SH-SY5Y (cell line): ENCODE measurements around the gene RTN4RL1.
A peak's percentile ranks its signal among the peaks of the same experiment; 100 is the strongest.

Experiments used
- GATA2 ChIP-seq: IDR thresholded peaks from 2 replicates; pipeline ENCODE4 v1.6.1; 2011; ENCODE audit warnings: mild to moderate bottlenecking, low read depth, low read length
- GATA3 ChIP-seq: IDR thresholded peaks from 2 replicates; pipeline ENCODE4 v1.6.1; 2011; ENCODE audit warnings: low read depth, mild to moderate bottlenecking, low read length, moderate library complexity

Gene RTN4RL1

DNA sequence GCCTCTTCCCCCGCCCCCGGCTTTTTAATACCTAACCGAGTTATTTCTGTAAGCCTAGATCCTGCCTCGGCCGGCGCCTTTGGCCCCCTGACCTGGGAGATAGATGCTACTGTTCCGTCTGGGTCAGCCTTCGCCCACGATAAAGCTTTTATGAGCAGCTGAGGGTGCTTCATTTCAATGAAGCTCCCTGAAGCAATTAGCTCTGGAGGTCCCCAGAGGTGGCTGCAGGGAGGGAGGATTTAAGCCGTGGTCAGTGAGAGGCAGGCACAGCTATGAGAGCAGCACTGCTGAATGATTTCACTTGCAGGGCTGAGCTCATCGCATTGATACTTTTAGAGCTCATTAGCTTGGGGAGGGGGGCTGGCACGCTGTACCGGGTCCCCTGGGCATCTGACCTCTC lies 105.9 kb downstream of the RTN4RL1 start:
- TF ChIP-seq GATA2 (no peak), GATA3 (no peak)

DNA sequence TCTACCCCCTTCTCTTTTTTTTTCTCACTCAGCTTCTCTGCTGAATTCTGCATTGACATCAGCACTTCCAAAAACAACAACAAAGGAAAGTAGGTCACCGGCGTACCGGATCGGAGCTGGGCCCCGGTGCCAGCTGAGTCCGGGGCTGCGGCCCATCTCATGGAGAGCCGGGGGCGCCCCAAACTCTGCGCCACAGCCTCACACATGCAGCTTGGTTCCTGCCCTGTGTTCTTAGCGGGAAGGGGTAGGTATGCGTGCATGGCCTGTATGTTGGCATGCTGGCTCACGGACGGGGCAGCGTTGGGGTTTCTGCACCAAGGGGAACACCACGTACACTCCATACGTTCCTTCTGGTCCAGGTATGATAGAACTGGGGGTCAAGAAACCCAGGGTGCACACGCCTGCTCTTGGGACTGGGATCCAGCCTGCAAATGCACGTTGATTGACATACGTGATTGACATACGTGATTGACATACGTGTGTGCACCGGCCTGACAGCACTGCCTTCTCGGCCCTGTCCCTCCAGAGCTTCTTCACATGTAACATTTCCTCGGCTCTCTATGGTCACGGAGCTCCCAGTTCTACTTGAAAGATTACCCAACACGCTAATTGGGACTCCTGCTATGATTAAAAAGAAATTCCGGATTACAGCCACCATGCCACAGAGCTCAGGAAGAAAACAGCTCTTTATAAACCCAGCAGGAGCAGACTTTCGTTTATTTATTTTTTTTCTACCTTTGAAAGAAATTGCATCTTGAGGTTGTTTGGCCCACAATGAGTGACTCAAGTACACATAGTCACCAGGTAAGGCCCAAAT lies 106.6 kb downstream of the RTN4RL1 start:
- TF ChIP-seq GATA2 (no peak), GATA3 (no peak)

DNA sequence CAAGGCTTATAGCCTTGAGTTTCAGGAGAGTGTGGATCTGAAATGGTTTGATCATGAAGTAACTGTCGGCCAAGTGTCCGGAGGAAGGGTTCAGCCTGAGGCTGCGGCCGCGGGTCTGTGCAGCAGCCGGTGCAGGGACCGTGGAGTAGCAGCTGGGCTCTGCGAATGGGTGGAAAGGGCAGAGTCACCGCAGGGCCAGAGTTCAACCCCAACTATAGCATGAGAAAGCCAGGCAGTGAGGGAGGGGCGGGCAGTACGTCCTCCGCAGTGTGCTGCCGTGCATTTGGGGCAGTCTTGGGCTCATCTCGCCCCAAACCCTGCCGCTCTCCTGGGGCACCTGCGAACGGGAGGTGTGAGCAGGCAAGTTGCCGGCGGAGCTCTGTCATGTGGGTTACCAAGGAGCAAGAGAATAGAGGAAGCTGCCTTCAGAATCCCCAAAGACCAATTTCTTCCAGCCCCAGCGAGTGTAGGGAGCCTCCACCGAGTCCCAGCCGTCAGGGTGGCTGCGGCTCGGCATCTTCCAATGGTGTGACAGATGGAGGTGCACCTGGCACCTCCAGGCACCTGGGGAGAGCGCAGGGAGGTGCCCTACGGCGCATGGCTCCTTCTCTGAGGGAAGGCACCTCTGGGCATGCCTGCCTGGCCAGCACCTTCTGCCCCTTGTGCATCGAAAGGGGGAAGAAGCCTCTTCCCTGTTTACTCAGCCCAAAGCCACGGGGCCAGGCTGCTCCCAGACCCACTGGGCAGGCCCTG lies 108.0 kb downstream of the RTN4RL1 start:
- TF ChIP-seq GATA3: no peak
- TF ChIP-seq GATA2: no peak

DNA sequence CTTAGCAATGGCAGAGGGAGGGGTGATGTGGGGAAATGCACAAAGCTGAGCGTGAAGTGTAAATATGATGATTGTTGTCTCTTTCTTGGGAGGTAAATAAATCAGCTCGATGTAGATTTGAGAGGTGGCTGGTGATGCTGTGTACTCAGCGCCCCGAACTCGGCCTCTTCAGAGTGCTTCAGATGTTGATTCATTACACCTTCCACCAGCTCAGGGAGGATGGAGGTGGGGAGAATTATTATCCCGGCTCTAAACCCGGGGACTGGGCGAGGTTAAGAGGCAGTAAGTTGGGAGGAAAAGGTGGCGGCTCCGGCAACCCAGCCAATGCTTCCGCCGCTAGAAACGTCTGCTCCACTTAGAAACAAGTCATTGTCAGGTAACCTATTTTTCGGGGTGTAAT lies 108.8 kb downstream of the RTN4RL1 start:
- no peak for TF ChIP-seq GATA3
- TF ChIP-seq GATA2: no peak

DNA sequence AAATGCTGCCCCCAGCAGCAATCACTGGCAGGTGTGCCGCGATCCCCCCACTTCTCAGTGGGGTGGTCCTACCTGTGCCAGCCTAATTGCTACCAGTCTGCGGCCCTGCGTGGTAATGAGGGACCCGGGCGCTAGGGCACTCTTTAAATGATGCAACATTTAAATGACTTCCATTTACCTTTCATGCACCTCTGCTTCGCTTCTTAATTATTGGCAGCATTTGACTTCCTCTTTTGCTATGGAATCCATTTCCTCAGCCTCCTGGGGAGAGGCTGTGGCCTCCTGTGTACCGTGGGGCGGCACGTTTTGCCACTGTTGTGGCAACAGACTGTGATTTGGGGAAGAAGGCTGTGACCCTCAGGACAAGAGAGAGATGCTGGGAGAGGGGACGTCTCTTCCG lies 109.2 kb downstream of the RTN4RL1 start:
- no peak for TF ChIP-seq GATA2

DNA sequence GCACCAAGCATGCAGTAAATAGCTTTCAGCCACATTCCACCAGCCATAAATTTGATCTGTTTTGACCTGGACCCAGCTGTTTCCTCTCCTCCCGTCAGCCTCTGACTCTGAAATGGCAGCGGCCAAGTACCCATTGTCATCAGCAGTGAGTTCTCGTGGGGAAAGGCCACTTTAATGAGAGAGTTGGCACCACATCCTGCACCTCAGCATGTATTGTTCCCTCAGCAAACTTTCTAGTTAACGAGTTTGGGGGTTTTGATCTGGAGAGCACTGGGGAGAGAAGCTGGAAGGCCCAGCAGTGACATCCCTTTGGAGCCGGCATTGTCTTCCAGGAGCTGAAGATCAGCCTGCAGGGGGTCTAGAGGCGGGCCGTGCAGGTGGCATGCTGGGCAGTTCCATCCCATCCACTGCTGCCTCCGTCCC lies 110.5 kb downstream of the RTN4RL1 start:
- TF ChIP-seq GATA2 (no peak), GATA3 (no peak)

DNA sequence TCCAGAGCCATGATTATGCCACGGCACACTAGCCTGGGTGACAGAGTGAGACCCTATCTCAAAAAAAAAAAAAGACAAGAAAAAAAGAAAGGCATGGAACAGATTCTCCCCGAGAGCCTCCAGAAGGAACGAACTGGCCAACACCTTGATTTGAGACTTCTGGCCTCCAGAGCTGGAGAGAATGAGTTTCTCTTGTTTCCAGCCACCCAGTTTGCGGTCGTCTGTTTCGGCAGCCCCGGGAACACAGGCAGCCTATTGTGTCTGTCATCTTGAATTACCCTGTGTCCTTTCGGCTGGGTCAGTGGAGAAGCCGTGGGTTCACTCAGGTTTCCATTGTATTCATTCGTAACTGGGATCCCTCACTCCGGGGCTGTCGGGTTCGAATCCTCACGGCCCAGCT lies 111.4 kb downstream of the RTN4RL1 start:
- TF ChIP-seq GATA3 (no peak), GATA2 (no peak)

DNA sequence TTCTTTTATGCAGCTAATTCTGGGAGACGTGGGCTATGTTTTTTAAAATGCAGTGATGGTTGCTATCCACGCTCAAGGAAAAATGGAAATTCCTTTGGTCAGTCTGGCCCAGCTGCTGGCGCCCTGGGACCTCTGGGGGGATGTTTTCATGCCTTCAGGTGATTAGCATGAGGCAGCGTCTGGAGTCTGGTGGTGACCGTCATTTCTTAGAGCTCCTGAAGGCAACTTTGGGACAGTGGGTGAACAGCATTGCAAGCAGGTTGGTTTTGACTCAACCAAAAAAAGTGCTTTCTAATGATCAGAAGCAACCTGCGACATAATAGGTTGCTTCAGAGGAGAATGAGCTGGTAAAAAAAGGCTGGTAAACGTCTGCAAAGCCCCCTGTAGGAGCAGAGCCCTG lies 113.0 kb downstream of the RTN4RL1 start:
- TF ChIP-seq GATA2 (no peak), GATA3 (no peak)

DNA sequence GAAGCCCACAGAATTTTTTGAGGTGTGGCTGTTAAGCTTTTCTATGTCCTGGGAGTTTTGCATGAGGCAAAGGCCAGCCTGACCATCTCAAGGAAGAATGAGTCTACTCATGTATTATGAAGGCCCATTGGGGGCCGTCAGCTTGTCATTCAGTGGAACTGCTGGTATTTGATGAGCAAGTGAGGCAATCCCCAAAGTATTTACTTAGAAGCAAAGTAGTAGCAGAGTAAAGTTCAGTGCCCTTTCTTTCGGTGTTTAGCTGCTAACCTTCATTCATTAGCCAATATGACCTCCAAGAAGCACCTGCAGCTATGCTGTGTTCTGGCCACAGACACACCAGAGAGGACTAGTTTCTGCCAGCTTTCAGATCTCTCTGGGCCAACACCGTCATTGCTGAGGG lies 115.1 kb downstream of the RTN4RL1 start:
- TF ChIP-seq GATA2 (no peak), GATA3 (no peak)

DNA sequence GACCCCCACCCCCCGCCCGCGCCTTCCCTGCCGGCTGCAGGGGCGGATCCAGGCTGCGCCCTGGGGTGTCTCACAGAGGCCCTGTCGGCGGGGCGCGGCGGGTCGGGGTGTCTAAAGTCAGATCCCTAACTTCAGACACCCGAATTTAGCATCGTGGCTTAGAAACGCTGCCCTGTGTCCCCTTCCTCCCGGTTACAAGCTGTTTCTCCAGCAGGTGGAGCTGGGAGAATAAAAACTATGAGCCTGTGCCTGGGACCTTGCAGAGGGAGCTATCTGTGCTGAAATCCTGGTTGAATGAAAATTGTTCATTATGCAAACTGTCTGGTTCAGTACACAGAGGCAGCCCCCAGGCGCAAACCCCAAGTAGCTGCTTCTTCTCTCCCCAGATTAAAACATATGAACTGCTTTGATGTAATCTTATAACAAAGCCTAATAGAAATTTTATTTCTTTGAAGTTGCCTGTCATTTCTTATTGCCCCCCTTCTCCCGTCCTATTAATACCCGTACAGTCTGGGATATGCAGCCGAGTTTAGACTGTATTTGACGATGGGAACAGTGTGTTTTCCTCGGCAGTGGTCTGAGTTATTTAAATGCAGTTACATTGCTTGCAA lies 116.3 kb downstream of the RTN4RL1 start:
- TF ChIP-seq GATA2: peak; percentile 51
- no peak for TF ChIP-seq GATA3

DNA sequence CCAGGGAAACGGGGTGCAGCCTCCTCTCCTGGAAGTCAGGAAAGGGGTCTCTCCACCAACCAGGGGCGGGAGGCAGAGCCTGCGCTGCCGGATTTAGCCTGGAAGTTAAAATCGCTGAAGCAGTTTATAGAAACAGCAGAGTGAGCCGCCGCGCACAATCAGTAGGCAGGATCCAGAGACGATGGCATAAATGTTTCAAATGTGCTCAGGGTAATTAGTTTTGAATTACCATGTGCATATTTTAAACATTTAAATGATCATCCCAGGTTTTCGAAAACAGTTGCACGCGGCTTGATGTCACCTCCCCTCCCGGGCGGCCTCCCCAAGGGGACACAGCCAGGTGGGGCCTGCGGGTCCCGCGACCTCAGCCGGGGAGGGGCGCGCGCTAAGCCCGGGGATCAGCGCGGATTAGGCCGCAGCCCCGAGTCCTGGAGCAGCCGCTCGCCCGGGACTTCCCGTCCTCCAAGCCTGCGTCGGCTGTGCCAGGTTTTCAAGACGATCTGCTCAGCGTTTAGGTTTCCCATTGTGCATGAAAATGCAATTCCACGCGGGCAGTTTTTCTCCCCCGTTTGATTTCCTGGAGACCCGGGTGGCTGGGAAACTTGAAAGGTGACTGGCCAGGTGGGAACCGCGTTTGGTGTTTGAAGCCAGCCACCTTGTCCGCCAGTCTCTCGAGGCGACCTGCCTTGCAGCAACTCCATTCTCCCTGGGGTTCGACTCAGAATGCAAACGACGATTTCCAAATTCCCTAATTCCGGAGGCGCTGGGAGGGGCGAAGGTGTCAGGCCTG lies 117.0 kb downstream of the RTN4RL1 start:
- no peak for TF ChIP-seq GATA3
- TF ChIP-seq GATA2: no peak

DNA sequence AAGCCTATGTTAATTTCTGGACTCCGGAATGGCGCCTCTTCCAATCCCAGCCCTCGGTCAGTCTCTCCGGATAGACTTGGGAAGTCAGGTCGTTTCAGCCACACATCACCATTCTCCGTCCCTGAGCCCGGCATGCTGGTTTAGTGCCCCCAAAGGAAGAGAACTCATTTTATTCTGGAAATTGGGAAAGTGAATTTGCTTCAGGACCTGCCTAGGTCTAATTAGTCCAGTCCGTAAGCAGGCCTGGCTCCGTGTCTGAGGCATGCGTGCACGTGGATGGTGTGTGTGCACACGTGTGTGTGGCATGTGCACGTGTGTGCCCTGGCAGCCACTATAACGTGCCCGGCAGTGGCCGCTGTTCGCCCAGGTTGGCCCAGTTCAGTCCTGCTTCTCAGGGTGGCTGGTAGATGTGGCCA lies 117.9 kb downstream of the RTN4RL1 start:
- TF ChIP-seq GATA2: no peak

DNA sequence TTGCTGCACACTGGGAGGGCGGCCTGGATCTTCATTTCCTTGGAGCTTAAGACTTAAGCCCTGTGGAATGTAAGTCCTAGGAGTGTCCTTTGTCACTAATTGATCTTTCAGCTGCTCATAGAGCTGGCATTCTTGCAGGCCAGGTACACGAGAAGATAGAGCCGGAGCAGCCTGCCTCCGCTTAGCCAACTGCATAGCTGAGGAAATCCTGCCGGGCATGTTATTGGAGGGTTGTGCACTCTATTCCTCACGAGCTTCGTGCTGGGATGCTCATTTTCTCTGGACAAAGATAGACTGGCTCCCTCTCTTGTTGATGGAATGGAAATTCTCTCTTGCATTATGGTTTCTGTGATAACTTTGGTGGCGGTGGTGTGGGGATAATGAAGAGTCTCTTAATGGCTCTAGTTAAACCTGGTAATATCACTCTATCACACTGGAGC lies 118.5 kb downstream of the RTN4RL1 start:
- TF ChIP-seq GATA3 (no peak), GATA2 (no peak)

DNA sequence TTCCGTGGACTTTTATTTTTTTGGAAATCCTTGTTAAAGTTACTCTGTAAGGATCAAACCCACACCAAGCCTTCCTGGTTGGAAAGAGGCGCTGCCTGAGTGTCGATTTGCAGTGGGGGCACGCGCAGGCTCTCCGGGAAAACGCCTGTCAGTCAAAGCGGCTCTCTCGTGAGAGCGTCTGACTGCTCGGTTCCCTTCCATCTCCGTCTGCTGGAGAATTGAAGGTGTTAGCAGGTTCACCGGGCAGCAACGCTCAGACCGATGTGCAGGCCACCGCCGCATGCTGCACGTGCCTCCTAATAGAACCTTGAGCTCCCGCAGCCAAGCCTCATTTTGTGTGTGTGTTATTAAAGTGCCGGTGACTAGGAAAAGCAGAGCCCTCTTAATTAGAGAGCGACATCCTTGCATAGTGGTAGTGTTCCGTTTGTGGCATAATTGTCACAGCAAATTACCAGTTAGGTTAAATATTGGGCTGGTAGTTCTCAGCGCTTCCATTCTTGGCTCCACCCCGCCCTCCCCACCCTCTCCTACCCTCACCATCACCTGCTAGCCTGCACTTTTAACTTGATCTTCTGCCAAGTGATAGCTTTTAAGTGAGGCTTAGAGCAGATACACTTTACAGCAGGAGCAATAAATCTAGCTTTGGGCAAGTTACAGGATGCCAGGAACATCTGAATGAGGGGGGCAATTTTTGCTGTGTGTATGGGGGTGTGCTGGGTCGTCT lies 119.8 kb downstream of the RTN4RL1 start:
- no peak for TF ChIP-seq GATA2
- no peak for TF ChIP-seq GATA3
